GM12878 (cell line): ENCODE results near the gene MEX3D. TPM values are rescaled to one million over a fixed set of nuclear protein-coding genes. Genes with fewer than 3 reads are reported as not detected.

ENCODE experiments used
- ATAC-seq: fragments of 200-7000 bp; cut with Tn5 transposase; 3 replicates; pipeline ENCODE4 v1.9.1; 2020; ENCODE audit warnings: mild to moderate bottlenecking, moderate library complexity
- BruUV-seq: library from RNA; stranded (reverse); fragments of 400-500 nt; replicated peaks from 2 replicates; lab custom pipeline; 2021; lab: Mats Ljungman, UMichigan
- CTCF ChIA-PET: fragments of 300-600 bp; sonication (Branson Sonifier 250); formaldehyde crosslinking; extraction: SDS; loops from one replicate; lab custom pipeline; 2021; ENCODE audit warnings: inconsistent platforms; lab: Yijun Ruan, JAX
- POLR2A ChIA-PET: fragments of 350-600 bp; formaldehyde crosslinking; extraction: SDS; loops from one replicate; lab custom pipeline; 2021; ENCODE audit warnings: inconsistent platforms; lab: Charles Lee
- RAD21 ChIA-PET: fragments of 300-600 bp; sonication (Branson Sonifier 250); formaldehyde crosslinking; loops from one replicate; lab custom pipeline; 2023; ENCODE audit warnings: antibody characterized with exemption; ENCODE audit not compliant: unreplicated experiment; lab: Charles Lee
- SMC1A ChIA-PET: fragments of 300-600 bp; sonication (Branson Sonifier 250); formaldehyde crosslinking; loops from one replicate; lab custom pipeline; 2023; ENCODE audit not compliant: unreplicated experiment, uncharacterized antibody; lab: Charles Lee
- DNase-seq: peaks from one replicate; pipeline ENCODE4 v3.0.0-alpha.2; 2011; ENCODE audit warnings: low read depth, low spot score
- FAIRE-seq: peaks from 3 replicates; lab custom pipeline; 2011; peaks lifted over from hg19 to GRCh38; lab: Jason Lieb, UNC
- H2AFZ ChIP-seq: 2 replicates; pipeline ENCODE4 v1.6.0; 2011; ENCODE audit warnings: low read depth, low read length, control low read depth; ENCODE audit not compliant: control insufficient read depth
- H3K27ac ChIP-seq: 2 replicates; pipeline ENCODE4 v1.5.1; 2011; ENCODE audit warnings: control low read depth; ENCODE audit not compliant: control insufficient read depth, insufficient read depth
- H3K27me3 ChIP-seq, 2 experiments: replicated peaks in 1 of 2; 2 replicates each; pipeline versions ENCODE4 v1.6.0 to v1.6.1; 2011; ENCODE audit warnings: low read length in 1 of 2; ENCODE audit not compliant: control insufficient read depth in 2 of 2, insufficient read depth in 2 of 2
- H3K36me3 ChIP-seq, 2 experiments: 2 replicates each; pipeline ENCODE4 v1.5.1; 2011; ENCODE audit warnings: low read length in 1 of 2; ENCODE audit not compliant: control insufficient read depth in 2 of 2, insufficient read depth in 2 of 2
- H3K4me1 ChIP-seq: 2 replicates; pipeline ENCODE4 v1.6.1; 2011; ENCODE audit warnings: mild to moderate bottlenecking, low read length, moderate library complexity, mixed read lengths; ENCODE audit not compliant: control insufficient read depth, insufficient read depth
- H3K4me2 ChIP-seq: 2 replicates; pipeline ENCODE4 v1.6.0; 2011; ENCODE audit warnings: control low read depth; ENCODE audit not compliant: control insufficient read depth, insufficient read depth
- H3K4me3 ChIP-seq: fragments of 200-600 bp; sonication (generic); 2 replicates; pipeline ENCODE4 v1.5.1; 2016
- H3K79me2 ChIP-seq: 2 replicates; pipeline ENCODE4 v1.6.0; 2011; ENCODE audit warnings: low read length; ENCODE audit not compliant: control insufficient read depth, insufficient read depth
- H3K9ac ChIP-seq: 2 replicates; pipeline ENCODE4 v1.8.0; 2011; ENCODE audit warnings: low read length, control low read depth, mixed read lengths; ENCODE audit not compliant: control insufficient read depth, insufficient read depth
- H3K9me3 ChIP-seq: replicated peaks from 3 replicates; pipeline ENCODE4 v1.5.1; 2011; ENCODE audit warnings: mild to moderate bottlenecking, low read length; ENCODE audit not compliant: control insufficient read depth, insufficient read depth
- H4K20me1 ChIP-seq: 2 replicates; pipeline ENCODE4 v1.6.0; 2011; ENCODE audit not compliant: control insufficient read depth, insufficient read depth
- BACH1 ChIP-seq: fragments of 450-650 bp; IDR thresholded peaks from 2 replicates; pipeline ENCODE4 v1.6.1; 2017; ENCODE audit warnings: mild to moderate bottlenecking, borderline replicate concordance
- BCL11A ChIP-seq: IDR thresholded peaks from 2 replicates; pipeline ENCODE4 v1.6.1; 2011; ENCODE audit warnings: low read depth, low read length
- E2F4 ChIP-seq: IDR thresholded peaks from 2 replicates; pipeline ENCODE4 v1.6.1; 2012; ENCODE audit warnings: low read depth, low read length, improper control_type of control experiment
- ELK1 ChIP-seq: IDR thresholded peaks from 2 replicates; pipeline ENCODE4 v1.6.1; 2012; ENCODE audit warnings: low read depth, low read length, improper control_type of control experiment
- MEF2A ChIP-seq: IDR thresholded peaks from 2 replicates; pipeline ENCODE4 v1.6.1; 2011; ENCODE audit warnings: low read depth, mild to moderate bottlenecking, low read length, moderate library complexity; ENCODE audit not compliant: insufficient read depth
- MTA3 ChIP-seq: IDR thresholded peaks from 2 replicates; pipeline ENCODE4 v1.6.1; 2012; ENCODE audit warnings: low read length, inconsistent platforms, borderline replicate concordance
- MYB ChIP-seq: fragments of 150-350 bp; IDR thresholded peaks from 2 replicates; pipeline ENCODE4 v1.6.1; 2014; ENCODE audit warnings: mild to moderate bottlenecking, low read depth, low read length, borderline replicate concordance
- PBX3 ChIP-seq: IDR thresholded peaks from 2 replicates; pipeline ENCODE4 v1.6.1; 2011; ENCODE audit warnings: mild to moderate bottlenecking, low read depth, low read length, moderate library complexity; ENCODE audit not compliant: insufficient replicate concordance
- RBBP5 ChIP-seq: fragments of 200-600 bp; sonication (generic); conservative IDR thresholded peaks from 2 replicates; pipeline ENCODE4 v1.6.1; 2016
- SIX5 ChIP-seq: IDR thresholded peaks from 2 replicates; pipeline ENCODE4 v1.6.1; 2011; ENCODE audit warnings: mild to moderate bottlenecking, low read depth, low read length, moderate library complexity; ENCODE audit not compliant: severe bottlenecking
- ZBTB11 ChIP-seq: fragments of 450-650 bp; formaldehyde crosslinking; IDR thresholded peaks from 2 replicates; pipeline ENCODE4 v1.5.0; 2022; ENCODE audit warnings: mild to moderate bottlenecking, missing genetic modification characterization
- ZNF24 ChIP-seq: fragments of 450-650 bp; IDR thresholded peaks from 2 replicates; pipeline ENCODE4 v1.6.1; 2017; ENCODE audit warnings: antibody characterized with exemption, mild to moderate bottlenecking
- WGBS: methylation state at CpG from one replicate; pipeline ENCODE4 v1.1.6; 2016; ENCODE audit warnings: low lambda C conversion rate; ENCODE audit not compliant: insufficient replicate concordance, insufficient coverage; ENCODE audit errors: missing lambda C conversion rate; 5-methylcytosine and 5-hydroxymethylcytosine counted together
- in situ Hi-C: fragments of 300-500 bp; cut with MboI; formaldehyde crosslinking; loops from 9 replicates; pipeline ENCODE4 v1.14.3; 2018; ENCODE audit warnings: mixed read lengths
- intact Hi-C: fragments of 100-400 bp; cut with micrococcal nuclease; formaldehyde crosslinking; loops from one replicate; pipeline ENCODE4 v1.14.2; 2022; ENCODE audit not compliant: unreplicated experiment
- polyA plus RNA-seq, 11 experiments: library from polyadenylated mRNA; depleted of rRNA in 4 of 11; unstranded in 6 of 11; stranded (reverse) in 5 of 11; fragments of >200 nt; fragmentation: Nextera tagmentation in 4 of 11; fragmentation: Illumina TruSeq in 1 of 11; extraction: Ambion mirVana in 4 of 11; extraction: Trizol in 1 of 11; gene quantifications; 1 replicate in 1 of 11; 2 replicates in 10 of 11; pipeline versions ENCODE4 v1.2.1 to v1.2.3, GENCODE V29; 2011 to 2016; ENCODE audit warnings: inconsistent platforms in 2 of 11, missing spikeins in 2 of 11, low read depth in 1 of 11
- total RNA-seq, 4 experiments: library from RNA; depleted of rRNA in 3 of 4; stranded (reverse); fragments of >200 nt in 3 of 4; fragmentation: Illumina TruSeq in 1 of 4; extraction: Trizol in 1 of 4; gene quantifications; 2 replicates each; pipeline versions ENCODE4 v1.2.1 to v1.2.3, GENCODE V29; 2013 to 2021

MEX3D gene
- total and polyA plus RNA-seq, 10 of the 15 experiments (the other 5 are each of a cell fraction or from before 2014, with no cell fraction given), result 0.18 to 6.8 (median 0.81) TPM

- Histone ChIP-seq H3K9ac (no peak overlapping the region), H3K27ac (no peak overlapping the region), H3K4me3 (no peak overlapping the region), H4K20me1 (no peaks in the 10 kb centered on the region), H3K9me3 (no peaks in the 10 kb centered on the region), H3K36me3 (no peaks in the 10 kb centered on the region), H2AFZ (no peak overlapping the region), H3K27me3 (no peaks in the 10 kb centered on the region), H3K4me2 (no peak overlapping the region), H3K4me1 (no peaks in the 10 kb centered on the region), H3K79me2 (no peaks in the 10 kb centered on the region)
- FAIRE-seq (no peak), DNase-seq (no peak), ATAC-seq (no peak)
- in situ Hi-C loops, result no loop called here
- TF ChIP-seq SIX5, result no peak
- TF ChIP-seq BACH1, result no peak
- no peak for TF ChIP-seq ZNF24
- TF ChIP-seq MYB, result no peak
- no peak for TF ChIP-seq RBBP5
- TF ChIP-seq ZBTB11 (CRISPR knock-in tag), result no peak
- no peak for TF ChIP-seq MTA3
- no peak for TF ChIP-seq ELK1
- no peak for TF ChIP-seq MEF2A
- TF ChIP-seq E2F4, result no peak
- no peak for TF ChIP-seq BCL11A
- no peak for TF ChIP-seq PBX3
- ChIA-PET POLR2A (interaction anchor here (0.6 kb wide), 1 partner anchor 128 kb away, joined by 4 read pairs; no protein-coding TSS in a partner anchor), SMC1A (no interaction called here), RAD21 (no interaction called here), CTCF (interaction anchor here (0.6 kb wide), 1 partner anchor 291 kb away, joined by 3 read pairs; no protein-coding TSS in a partner anchor)
- WGBS, result 88% methylated on average over 13 of the region's 13 CpGs
- BruUV-seq, result no TSS peak
- intact Hi-C loops, result no loop called here
Observed at GRCh38 chr19:1570836-1571235, 2.7 kb upstream of the MEX3D start.
